GM21576 (cell line): Measurements from ENCODE around the gene KRT6C.

ENCODE experiments used
- ATAC-seq: cut with Tn5 transposase; IDR thresholded peaks from one replicate; pipeline ENCODE4 v1.9.1; 2021; ENCODE audit warnings: mild to moderate bottlenecking, moderate library complexity; ENCODE audit not compliant: unreplicated experiment

KRT6C gene

GRCh38 chr12:52473768-52474167 is at the start of gene KRT6C:
TSS of gene KRT6C (minus strand) at chr12:52473805. CDS start at chr12:52473737, 68 bp downstream.
- no peak for ATAC-seq

- ATAC-seq: no peak
These were observed 48.9 kb upstream of the KRT6C start for GRCh38 chr12:52522346-52523011.

- no peak for ATAC-seq
These were observed 48.1 kb upstream of the KRT6C start for GRCh38 chr12:52521568-52522266.

- no peak for ATAC-seq
These were observed 47.6 kb upstream of the KRT6C start for GRCh38 chr12:52521175-52521567.

- no peak for ATAC-seq
These were observed 46.4 kb upstream of the KRT6C start, which contains the start of gene KRT5 for GRCh38 chr12:52519826-52520662. TSS of gene KRT5 (minus strand) at chr12:52520394. CDS start at chr12:52520296, 98 bp downstream.

GRCh38 chr12:52519387-52519703 is 45.7 kb upstream of the KRT6C start:
- no peak for ATAC-seq

GRCh38 chr12:52518574-52519386 is 45.2 kb upstream of the KRT6C start:
- ATAC-seq: no peak

- ATAC-seq: no peak
These were observed 44.3 kb upstream of the KRT6C start for GRCh38 chr12:52517888-52518287.

- ATAC-seq: no peak
These were observed 43.6 kb upstream of the KRT6C start for GRCh38 chr12:52517005-52517835.

- ATAC-seq: no peak
These were observed 42.6 kb upstream of the KRT6C start for GRCh38 chr12:52515927-52516831.

GRCh38 chr12:52515319-52515646 is 41.7 kb upstream of the KRT6C start:
- ATAC-seq: no peak

- no peak for ATAC-seq
These were observed 41.1 kb upstream of the KRT6C start for GRCh38 chr12:52514471-52515318.

- no peak for ATAC-seq
These were observed 40.1 kb upstream of the KRT6C start for GRCh38 chr12:52513736-52514135.

GRCh38 chr12:52508211-52508610 is 34.6 kb upstream of the KRT6C start:
- no peak for ATAC-seq

GRCh38 chr12:52506858-52507715 is 33.5 kb upstream of the KRT6C start:
- ATAC-seq: no peak

- no peak for ATAC-seq
These were observed 29.3 kb upstream of the KRT6C start for GRCh38 chr12:52502877-52503276.

- ATAC-seq: no peak
These were observed 27.9 kb upstream of the KRT6C start for GRCh38 chr12:52501490-52501889.
